T-helper 2 cell treated with Interferon-gamma antibody and Interleukin-4, amounts not matched to agents 5 μg/mL and 100 μg/mL, for 36 hours (primary cell): Measurements from ENCODE around the gene ZNF692.
"Not testable (repeated sequence)": the region's sequence is repeated elsewhere in the genome, so short reads cannot be mapped to it uniquely, and the experiment has no call there.

Experiments
- DNase-seq: peaks from one replicate; pipeline ENCODE4 v3.0.0; 2021; ENCODE audit warnings: low spot score
- H3K27ac Mint-ChIP-seq: one replicate; pipeline ENCODE4 v1.8.0; 2021; ENCODE audit warnings: mild to moderate bottlenecking, mixed read lengths
- H3K27me3 Mint-ChIP-seq: one replicate; pipeline ENCODE4 v1.8.0; 2021; ENCODE audit warnings: low read depth, mixed read lengths
- H3K36me3 Mint-ChIP-seq: one replicate; pipeline ENCODE4 v1.8.0; 2021; ENCODE audit warnings: low read depth, mixed read lengths
- H3K4me1 Mint-ChIP-seq: one replicate; pipeline ENCODE4 v1.8.0; 2021; ENCODE audit warnings: low read depth, mixed read lengths
- H3K4me3 Mint-ChIP-seq: one replicate; pipeline ENCODE4 v1.8.0; 2022; ENCODE audit warnings: mild to moderate bottlenecking, moderate library complexity, mixed read lengths
- H3K9me3 Mint-ChIP-seq: one replicate; pipeline ENCODE4 v1.8.0; 2021; ENCODE audit warnings: mixed read lengths

ZNF692 gene

GRCh38 chr1:248837045-248837780 is 21.7 kb downstream of the ZNF692 start:
- H3K9me3 Mint-ChIP-seq = no peaks in the 10 kb centered on the region
- H3K36me3 Mint-ChIP-seq = no peaks in the 10 kb centered on the region
- H3K27me3 Mint-ChIP-seq = peaks cover 3% of the 10 kb centered on the region
- H3K27ac Mint-ChIP-seq = no peak overlapping the region
- DNase-seq = no peak
- peaks cover 20% of the 10 kb centered on the region for H3K4me1 Mint-ChIP-seq
- no peak overlapping the region for H3K4me3 Mint-ChIP-seq

- H3K36me3 Mint-ChIP-seq = no peaks in the 10 kb centered on the region
- H3K4me3 Mint-ChIP-seq = no peak overlapping the region
- H3K4me1 Mint-ChIP-seq = peaks cover 4% of the 10 kb centered on the region
- H3K27ac Mint-ChIP-seq = no peak overlapping the region
- DNase-seq = no peak
- peaks cover 5% of the 10 kb centered on the region for H3K27me3 Mint-ChIP-seq
- H3K9me3 Mint-ChIP-seq = no peaks in the 10 kb centered on the region
Observed at GRCh38 chr1:248834343-248834940, 24.4 kb downstream of the ZNF692 start.

- DNase-seq = no peak
- Mint-ChIP-seq H3K4me1 (peaks cover 4% of the 10 kb centered on the region), H3K4me3 (no peak overlapping the region), H3K27me3 (peaks cover 5% of the 10 kb centered on the region), H3K27ac (no peak overlapping the region), H3K36me3 (no peaks in the 10 kb centered on the region), H3K9me3 (no peaks in the 10 kb centered on the region)
Observed at GRCh38 chr1:248831842-248832241, 27.0 kb downstream of the ZNF692 start.

DNA sequence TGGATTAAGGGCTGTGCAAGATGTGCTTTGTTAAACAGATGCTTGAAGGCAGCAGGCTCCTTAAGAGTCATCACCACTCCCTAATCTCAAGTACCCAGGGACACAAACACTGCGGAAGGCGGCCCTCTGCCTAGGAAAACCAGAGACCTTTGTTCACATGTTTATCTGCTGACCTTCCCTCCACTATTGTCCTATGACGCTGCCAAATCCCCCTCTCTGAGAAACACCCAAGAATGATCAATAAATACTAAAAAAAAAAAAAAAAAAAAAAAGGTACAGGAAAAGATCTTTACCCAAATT is 28.2 kb downstream of the ZNF692 start:
- H3K4me1 Mint-ChIP-seq = peaks cover 10% of the 10 kb centered on the region
- H3K27me3 Mint-ChIP-seq, H3K36me3 Mint-ChIP-seq, H3K27ac Mint-ChIP-seq, H3K4me3 Mint-ChIP-seq, H3K9me3 Mint-ChIP-seq, DNase-seq: not testable (repeated sequence)

GRCh38 chr1:248828845-248829244 is 30.0 kb downstream of the ZNF692 start:
- H3K27me3 Mint-ChIP-seq = peaks cover 5% of the 10 kb centered on the region
- peaks cover 22% of the 10 kb centered on the region for H3K4me1 Mint-ChIP-seq
- H3K36me3 Mint-ChIP-seq = peaks cover 12% of the 10 kb centered on the region
- H3K4me3 Mint-ChIP-seq = no peak overlapping the region
- DNase-seq = no peak
- no peaks in the 10 kb centered on the region for H3K9me3 Mint-ChIP-seq
- no peak overlapping the region for H3K27ac Mint-ChIP-seq

GRCh38 chr1:248825909-248826760 is 32.8 kb downstream of the ZNF692 start, which contains the start of gene SH3BP5L:
SH3BP5L (minus strand) TSS chr1:248825915; CDS start chr1:248824935, 980 bp downstream.
- Mint-ChIP-seq H3K4me1 (peaks cover 32% of the 10 kb centered on the region), H3K9me3 (no peaks in the 10 kb centered on the region), H3K27ac (peak within 1 kb of the TSS; percentile 100)

DNA sequence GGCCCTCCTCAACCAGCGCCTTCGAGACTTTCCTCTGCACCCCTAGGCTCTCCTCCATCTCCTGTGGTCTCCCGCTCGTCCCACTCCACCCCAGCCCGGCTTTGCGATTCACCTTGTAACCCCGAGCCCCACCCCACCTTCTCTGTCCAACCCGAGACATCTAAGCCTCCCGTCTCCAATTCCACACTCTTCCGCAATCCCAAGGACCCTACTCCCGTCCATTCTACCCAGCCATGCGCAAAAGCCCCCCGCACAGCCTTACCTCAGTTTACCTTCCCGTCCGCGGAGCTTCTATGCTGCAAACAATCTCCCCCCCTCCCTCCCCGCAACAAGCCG is 33.3 kb downstream of the ZNF692 start:
- Mint-ChIP-seq H3K27me3 (no peaks in the 10 kb centered on the region), H3K36me3 (peaks cover 28% of the 10 kb centered on the region), H3K4me3 (peak overlapping the region; percentile 99), H3K9me3 (no peaks in the 10 kb centered on the region), H3K4me1 (peaks cover 32% of the 10 kb centered on the region), H3K27ac (peak overlapping the region; percentile 100)
- DNase-seq = no peak

More at GRCh38 chr1:248825909-248826760, 32.8 kb downstream of the ZNF692 start, which contains the start of gene SH3BP5L:
- Mint-ChIP-seq H3K4me3 (peak within 1 kb of the TSS; percentile 99), H3K36me3 (peaks cover 26% of the 10 kb centered on the region), H3K27me3 (peaks cover under 1% of the 10 kb centered on the region)
- peak; percentile 89 for DNase-seq

- Mint-ChIP-seq H3K27ac (peak overlapping the region; percentile 100), H3K4me1 (peaks cover 32% of the 10 kb centered on the region), H3K27me3 (no peaks in the 10 kb centered on the region), H3K36me3 (peaks cover 28% of the 10 kb centered on the region), H3K9me3 (no peaks in the 10 kb centered on the region), H3K4me3 (peak overlapping the region; percentile 99)
- DNase-seq = no peak
Observed at GRCh38 chr1:248825136-248825535, 33.7 kb downstream of the ZNF692 start.

GRCh38 chr1:248824701-248825100 is 34.2 kb downstream of the ZNF692 start:
- DNase-seq = no peak
- Mint-ChIP-seq H3K36me3 (peaks cover 30% of the 10 kb centered on the region), H3K4me1 (peaks cover 34% of the 10 kb centered on the region), H3K4me3 (peak overlapping the region; percentile 99), H3K27ac (peak overlapping the region; percentile 100), H3K9me3 (no peaks in the 10 kb centered on the region), H3K27me3 (no peaks in the 10 kb centered on the region)

DNA sequence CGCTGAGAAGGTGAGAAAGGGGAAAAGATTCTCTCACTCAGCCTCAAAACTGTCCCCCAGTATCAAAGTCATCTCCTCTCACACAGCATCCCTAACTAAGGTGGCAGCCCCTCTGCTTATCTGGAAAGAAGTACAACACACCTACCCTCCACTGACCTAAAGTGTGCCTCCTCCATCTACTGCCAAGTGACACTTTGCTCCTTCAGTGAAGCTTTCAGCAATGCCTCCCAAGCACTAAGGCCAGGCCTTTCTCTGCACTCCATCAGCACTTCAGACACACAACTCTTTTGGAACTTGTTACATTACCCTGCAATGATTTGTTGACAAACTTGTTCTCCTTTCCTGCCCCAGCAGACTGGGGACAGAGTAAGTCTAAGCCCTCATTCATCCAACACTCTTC is 34.6 kb downstream of the ZNF692 start:
- H3K4me3 Mint-ChIP-seq = peak overlapping the region; percentile 99
- no peaks in the 10 kb centered on the region for H3K9me3 Mint-ChIP-seq
- peaks cover 31% of the 10 kb centered on the region for H3K36me3 Mint-ChIP-seq
- H3K27ac Mint-ChIP-seq = peak overlapping the region; percentile 100
- no peaks in the 10 kb centered on the region for H3K27me3 Mint-ChIP-seq
- H3K4me1 Mint-ChIP-seq = peaks cover 34% of the 10 kb centered on the region
- DNase-seq = no peak

DNA sequence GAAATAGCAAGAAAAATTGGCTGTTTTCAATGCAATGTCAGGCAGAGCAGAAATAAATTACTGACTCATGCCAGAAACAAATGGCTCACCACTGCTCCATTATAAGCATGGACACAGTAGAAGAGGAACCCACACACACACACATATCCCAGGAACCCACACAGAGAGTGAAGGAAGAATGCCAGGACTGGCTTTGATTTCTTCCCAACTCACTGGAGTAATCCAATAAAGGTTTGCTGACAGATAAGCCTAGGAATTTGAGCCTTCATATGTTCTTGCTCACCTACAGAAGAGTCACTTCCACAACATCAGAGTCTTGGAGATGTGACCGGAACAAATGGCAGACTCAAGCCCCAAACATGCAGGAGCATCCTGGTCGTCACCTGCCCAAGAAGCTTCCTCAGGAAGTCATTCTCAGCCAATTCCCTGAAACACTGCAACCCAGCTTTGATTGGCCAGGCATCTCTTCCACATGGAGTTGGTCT is 35.3 kb downstream of the ZNF692 start:
- Mint-ChIP-seq H3K4me3 (peak overlapping the region; percentile 99), H3K36me3 (peaks cover 36% of the 10 kb centered on the region), H3K27ac (no peak overlapping the region), H3K9me3 (no peaks in the 10 kb centered on the region), H3K4me1 (peaks cover 40% of the 10 kb centered on the region), H3K27me3 (no peaks in the 10 kb centered on the region)
- DNase-seq = no peak

GRCh38 chr1:248822148-248823032 is 36.5 kb downstream of the ZNF692 start:
- Mint-ChIP-seq H3K36me3 (peaks cover 43% of the 10 kb centered on the region), H3K27me3 (no peaks in the 10 kb centered on the region), H3K27ac (no peak overlapping the region), H3K4me1 (peaks cover 46% of the 10 kb centered on the region), H3K9me3 (no peaks in the 10 kb centered on the region), H3K4me3 (peak overlapping the region; percentile 99)
- DNase-seq = no peak

DNA sequence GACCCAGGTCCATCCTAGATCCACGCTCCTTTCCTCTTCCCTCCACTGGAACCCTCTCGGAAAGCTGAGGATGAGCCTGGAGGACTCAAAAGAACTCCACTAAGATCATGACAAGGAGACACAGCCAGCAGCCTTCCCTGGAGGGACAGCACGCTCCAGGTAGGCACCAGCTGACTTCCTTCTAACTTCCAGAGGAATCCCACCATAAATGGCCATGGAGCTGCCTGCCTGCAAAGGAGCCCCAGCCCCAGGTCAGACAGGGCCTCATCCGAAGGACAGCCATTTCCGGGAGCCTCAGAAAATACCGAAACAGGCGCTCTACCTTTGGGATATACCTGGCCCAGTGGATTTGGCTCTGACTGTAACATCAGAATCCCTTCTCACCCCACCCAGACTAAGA is 37.2 kb downstream of the ZNF692 start:
- H3K4me1 Mint-ChIP-seq = peaks cover 48% of the 10 kb centered on the region

More for the DNA sequence above, 37.2 kb downstream of the ZNF692 start:
- H3K27me3 Mint-ChIP-seq = no peaks in the 10 kb centered on the region
- no peak overlapping the region for H3K4me3 Mint-ChIP-seq
- H3K9me3 Mint-ChIP-seq = no peaks in the 10 kb centered on the region
- DNase-seq = no peak
- no peak overlapping the region for H3K27ac Mint-ChIP-seq
- peaks cover 47% of the 10 kb centered on the region for H3K36me3 Mint-ChIP-seq
